HepG2 (cell line): ENCODE results near the gene INPP5K. TPM values are rescaled to one million over a fixed set of nuclear protein-coding genes. Genes with fewer than 3 reads are reported as not detected.

Source experiments
- AGO2 ChIP-seq: fragments of 200-400 bp; formaldehyde crosslinking; optimal IDR thresholded peaks from 2 replicates; pipeline ENCODE3; 2017; ENCODE audit warnings: mild to moderate bottlenecking, low read depth, low read length, moderate library complexity
- BCL6 ChIP-seq: IDR thresholded peaks from 2 replicates; pipeline ENCODE4 v1.6.1; 2016; ENCODE audit warnings: missing genetic modification reagents, missing compliant biosample characterization
- CENPX ChIP-seq: sonication (generic); formaldehyde crosslinking; IDR thresholded peaks from 2 replicates; pipeline ENCODE4 v1.9.0; 2021; ENCODE audit warnings: mild to moderate bottlenecking, missing genetic modification reagents, moderate library complexity
- KAT8 ChIP-seq: IDR thresholded peaks from 2 replicates; pipeline ENCODE4 v1.6.1; 2016; ENCODE audit warnings: missing genetic modification reagents, missing compliant biosample characterization
- MLXIP ChIP-seq: sonication (generic); formaldehyde crosslinking; IDR thresholded peaks from 2 replicates; pipeline ENCODE4 v1.9.0; 2021; ENCODE audit warnings: missing genetic modification reagents, borderline replicate concordance
- SIN3B ChIP-seq: fragments of 150-350 bp; IDR thresholded peaks from 2 replicates; pipeline ENCODE4 v1.6.1; 2014; ENCODE audit warnings: low read length
- STAT6 ChIP-seq: sonication (generic); formaldehyde crosslinking; IDR thresholded peaks from 2 replicates; pipeline ENCODE4 v1.4.0; 2020; ENCODE audit warnings: missing genetic modification reagents, mild to moderate bottlenecking, borderline replicate concordance
- TAF15 ChIP-seq: fragments of 200-400 bp; formaldehyde crosslinking; IDR thresholded peaks from one replicate; pipeline ENCODE4 v1.6.1; 2018; ENCODE audit warnings: mild to moderate bottlenecking, low read depth, low read length; ENCODE audit not compliant: poor library complexity, severe bottlenecking
- ZFP36 ChIP-seq: fragments of 150-350 bp; IDR thresholded peaks from 2 replicates; pipeline ENCODE4 v1.6.1; 2018; ENCODE audit warnings: borderline replicate concordance, low read length, low read depth; ENCODE audit not compliant: partially characterized antibody
- ZNF350 ChIP-seq: sonication (generic); formaldehyde crosslinking; IDR thresholded peaks from 2 replicates; pipeline ENCODE4 v1.4.0; 2020; ENCODE audit warnings: mild to moderate bottlenecking, low read depth, missing genetic modification reagents, borderline replicate concordance
- ZNF709 ChIP-seq: sonication (generic); formaldehyde crosslinking; IDR thresholded peaks from 2 replicates; pipeline ENCODE4 v1.5.0; 2020; ENCODE audit warnings: mild to moderate bottlenecking, missing genetic modification reagents
- ZSCAN29 ChIP-seq: sonication (generic); formaldehyde crosslinking; conservative IDR thresholded peaks from 2 replicates; pipeline ENCODE4 v1.4.0; 2020; ENCODE audit warnings: mild to moderate bottlenecking, missing genetic modification reagents
- polyA plus RNA-seq, 8 experiments: library from polyadenylated mRNA; depleted of rRNA in 3 of 8; stranded (reverse) in 7 of 8; unstranded in 1 of 8; fragments of >200 nt; fragmentation: Illumina TruSeq in 4 of 8; extraction: Trizol in 4 of 8; gene quantifications; 2 replicates each; pipeline versions ENCODE4 v1.2.1 to v1.2.3, GENCODE V29; 2011 to 2016; ENCODE audit warnings: low read depth in 4 of 8, missing spikeins in 1 of 8, mixed read lengths in 1 of 8; ENCODE audit not compliant: insufficient read depth in 1 of 8
- total RNA-seq, 5 experiments: library from RNA; depleted of rRNA; stranded (reverse); fragments of >200 nt; fragmentation: Illumina TruSeq; extraction: Trizol; gene quantifications; 2 replicates each; pipeline ENCODE4 v1.2.3, GENCODE V29; 2016; ENCODE audit warnings: low read depth in 1 of 5
- TF ChIP-seq, protein P1 (sequence below): sonication (generic); formaldehyde crosslinking; IDR thresholded peaks from 2 replicates; pipeline ENCODE4 v1.5.0; 2020; ENCODE audit warnings: missing genetic modification reagents
- TF ChIP-seq, protein P2 (sequence below): sonication (generic); formaldehyde crosslinking; IDR thresholded peaks from 2 replicates; pipeline ENCODE4 v1.4.0; 2020; ENCODE audit warnings: missing genetic modification reagents
- TF ChIP-seq, protein P3 (sequence below), 2 experiments: sonication (generic) in 1 of 2; formaldehyde crosslinking in 1 of 2; IDR thresholded peaks; 2 replicates each; pipeline versions ENCODE4 v1.4.0 to v1.6.1; 2018 to 2020; ENCODE audit warnings: missing genetic modification reagents in 2 of 2, borderline replicate concordance in 1 of 2, low read depth in 1 of 2, mild to moderate bottlenecking in 1 of 2, missing biosample characterization in 1 of 2
- TF ChIP-seq, protein P4 (sequence below): sonication (generic); formaldehyde crosslinking; IDR thresholded peaks from 2 replicates; pipeline ENCODE4 v1.5.1; 2020; ENCODE audit warnings: missing genetic modification reagents, mild to moderate bottlenecking, borderline replicate concordance

INPP5K gene
- total and polyA plus RNA-seq, 2 of the 13 experiments (the other 11 are each of a cell fraction or from before 2014, with no cell fraction given), result 4.8 to 9.6 TPM

DNA sequence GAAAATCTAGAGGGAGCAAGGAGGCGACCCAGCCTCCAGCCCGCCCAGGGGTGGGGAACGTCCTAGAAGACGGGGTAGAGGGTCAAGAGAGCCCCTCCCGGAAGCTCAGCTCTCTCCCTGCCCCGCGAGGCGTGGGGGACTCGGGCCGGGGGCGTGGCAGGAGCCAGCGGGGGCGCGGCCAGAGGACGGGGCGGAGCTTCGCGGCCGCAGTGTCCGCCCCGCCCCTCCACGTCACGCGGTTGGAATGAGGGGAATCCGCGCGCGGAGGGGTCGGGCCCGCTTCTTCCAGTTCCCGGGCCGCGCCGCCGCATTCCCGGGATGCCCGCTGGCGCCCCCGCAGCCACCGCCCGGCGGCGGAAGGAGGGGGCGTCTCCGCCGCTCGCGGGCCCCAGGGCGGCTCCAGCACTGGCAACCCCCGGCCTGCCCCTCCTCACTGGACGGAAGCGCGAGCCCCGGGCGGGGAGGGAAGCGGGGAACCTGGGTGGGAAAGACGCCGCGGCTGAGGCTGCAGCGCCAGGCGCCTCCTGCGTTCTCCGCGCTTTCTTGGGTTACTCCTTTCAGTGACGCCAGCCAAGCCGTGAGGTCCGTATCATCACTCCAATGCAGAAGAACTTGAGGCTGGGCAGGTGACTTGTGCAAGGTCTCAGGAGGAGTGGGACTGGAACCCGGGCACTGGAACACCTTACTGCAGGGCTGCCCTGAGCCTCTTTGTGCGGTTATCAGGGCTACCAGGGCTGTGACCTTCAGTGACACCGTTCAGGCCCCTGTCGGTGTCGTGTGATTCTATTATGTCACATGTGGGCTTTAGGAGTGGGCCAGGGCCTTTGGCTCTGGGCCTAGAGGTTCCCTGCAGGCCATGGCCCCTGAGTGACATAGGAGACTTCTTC is 28.2 kb downstream of the INPP5K start (continued):
- no peak for TF ChIP-seq MLXIP (CRISPR knock-in tag)
- TF ChIP-seq CENPX (CRISPR knock-in tag), result no peak
- TF ChIP-seq SIN3B, result no peak
- TF ChIP-seq ZSCAN29 (CRISPR knock-in tag), result peak; percentile 93
- TF ChIP-seq, protein P1, sequence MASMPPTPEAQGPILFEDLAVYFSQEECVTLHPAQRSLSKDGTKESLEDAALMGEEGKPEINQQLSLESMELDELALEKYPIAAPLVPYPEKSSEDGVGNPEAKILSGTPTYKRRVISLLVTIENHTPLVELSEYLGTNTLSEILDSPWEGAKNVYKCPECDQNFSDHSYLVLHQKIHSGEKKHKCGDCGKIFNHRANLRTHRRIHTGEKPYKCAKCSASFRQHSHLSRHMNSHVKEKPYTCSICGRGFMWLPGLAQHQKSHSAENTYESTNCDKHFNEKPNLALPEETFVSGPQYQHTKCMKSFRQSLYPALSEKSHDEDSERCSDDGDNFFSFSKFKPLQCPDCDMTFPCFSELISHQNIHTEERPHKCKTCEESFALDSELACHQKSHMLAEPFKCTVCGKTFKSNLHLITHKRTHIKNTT (CRISPR knock-in tag), result no peak
- TF ChIP-seq ZNF350 (CRISPR knock-in tag), result peak; percentile 67
- no peak for TF ChIP-seq ZFP36
- TF ChIP-seq AGO2, result peak; percentile 57
- TF ChIP-seq, protein P2, sequence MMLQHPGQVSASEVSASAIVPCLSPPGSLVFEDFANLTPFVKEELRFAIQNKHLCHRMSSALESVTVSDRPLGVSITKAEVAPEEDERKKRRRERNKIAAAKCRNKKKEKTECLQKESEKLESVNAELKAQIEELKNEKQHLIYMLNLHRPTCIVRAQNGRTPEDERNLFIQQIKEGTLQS (CRISPR knock-in tag), result peak; percentile 77
- TF ChIP-seq TAF15, result no peak
- TF ChIP-seq, protein P3, sequence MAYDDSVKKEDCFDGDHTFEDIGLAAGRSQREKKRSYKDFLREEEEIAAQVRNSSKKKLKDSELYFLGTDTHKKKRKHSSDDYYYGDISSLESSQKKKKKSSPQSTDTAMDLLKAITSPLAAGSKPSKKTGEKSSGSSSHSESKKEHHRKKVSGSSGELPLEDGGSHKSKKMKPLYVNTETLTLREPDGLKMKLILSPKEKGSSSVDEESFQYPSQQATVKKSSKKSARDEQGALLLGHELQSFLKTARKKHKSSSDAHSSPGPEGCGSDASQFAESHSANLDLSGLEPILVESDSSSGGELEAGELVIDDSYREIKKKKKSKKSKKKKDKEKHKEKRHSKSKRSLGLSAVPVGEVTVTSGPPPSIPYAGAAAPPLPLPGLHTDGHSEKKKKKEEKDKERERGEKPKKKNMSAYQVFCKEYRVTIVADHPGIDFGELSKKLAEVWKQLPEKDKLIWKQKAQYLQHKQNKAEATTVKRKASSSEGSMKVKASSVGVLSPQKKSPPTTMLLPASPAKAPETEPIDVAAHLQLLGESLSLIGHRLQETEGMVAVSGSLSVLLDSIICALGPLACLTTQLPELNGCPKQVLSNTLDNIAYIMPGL (CRISPR knock-in tag; IDR thresholded peaks at IDR 0.05; ENCODE audit: borderline replicate concordance in 1 of 2, low read depth in 1 of 2), result peak in 1 of 2 experiments; percentile 51; a peak in 2 of 4 replicates
- no peak for TF ChIP-seq KAT8 (CRISPR knock-in tag)
- TF ChIP-seq, protein P4, sequence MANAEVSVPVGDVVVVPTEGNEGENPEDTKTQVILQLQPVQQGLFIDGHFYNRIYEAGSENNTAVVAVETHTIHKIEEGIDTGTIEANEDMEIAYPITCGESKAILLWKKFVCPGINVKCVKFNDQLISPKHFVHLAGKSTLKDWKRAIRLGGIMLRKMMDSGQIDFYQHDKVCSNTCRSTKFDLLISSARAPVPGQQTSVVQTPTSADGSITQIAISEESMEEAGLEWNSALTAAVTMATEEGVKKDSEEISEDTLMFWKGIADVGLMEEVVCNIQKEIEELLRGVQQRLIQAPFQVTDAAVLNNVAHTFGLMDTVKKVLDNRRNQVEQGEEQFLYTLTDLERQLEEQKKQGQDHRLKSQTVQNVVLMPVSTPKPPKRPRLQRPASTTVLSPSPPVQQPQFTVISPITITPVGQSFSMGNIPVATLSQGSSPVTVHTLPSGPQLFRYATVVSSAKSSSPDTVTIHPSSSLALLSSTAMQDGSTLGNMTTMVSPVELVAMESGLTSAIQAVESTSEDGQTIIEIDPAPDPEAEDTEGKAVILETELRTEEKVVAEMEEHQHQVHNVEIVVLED (CRISPR knock-in tag), result peak; percentile 25; the same call in 1 of the 2 replicates
- 0 out of 2 replicates have a peak, but pooled peaks have one; percentile 25 for TF ChIP-seq STAT6 (CRISPR knock-in tag)
- no peak for TF ChIP-seq ZNF709
- TF ChIP-seq BCL6 (CRISPR knock-in tag), result peak; percentile 45; the same call in 1 of the 2 replicates
